ENCODE measurements around the gene PTPRH. TPM values are rescaled to one million over a fixed set of nuclear protein-coding genes. Genes with fewer than 3 reads are reported as not detected.

The PTPRH gene
- total RNA-seq, 4 donors from 2014 or later = 0.42 to 2.7 (median 1.4) TPM

- intact Hi-C loops (cut with DNase I) = loop anchor here (10.0 kb wide), 1 partner anchor 268 kb away; no protein-coding TSS in a partner anchor
- TF ChIP-seq EP300 (IDR thresholded peaks at IDR 0.05) = no peak
- no peak for TF ChIP-seq POLR2A (IDR thresholded peaks at IDR 0.05; ENCODE audit: low read depth)
- TF ChIP-seq CTCF (IDR thresholded peaks at IDR 0.05) = no peak
- TF ChIP-seq POLR2AphosphoS5 (IDR thresholded peaks at IDR 0.05) = no peak
- Histone ChIP-seq H3K4me3 (peak overlapping the region in 1 of 4 donors; percentile 23), H3K36me3 (peaks cover 0 to 11% (median 0%) of the 10 kb centered on the region in 4 donors), H3K9me3 (no peaks in the 10 kb centered on the region), H3K4me1 (peaks cover 9 to 20% (median 17%) of the 10 kb centered on the region in 4 donors), H3K27me3 (peaks cover 0 to 100% (median 50%) of the 10 kb centered on the region in 4 donors), H3K27ac (replicated peaks in 1 of 4) (no peak overlapping the region)
- 3% methylated on average over 15 of the region's 27 CpGs for WGBS
- DNase-seq (ENCODE audit: extremely low spot score) = no peak
Measured at GRCh38 chr19:55146705-55147273, 62.5 kb downstream of the PTPRH start.

- Histone ChIP-seq H3K36me3 (peaks cover 0 to 5% (median 0%) of the 10 kb centered on the region in 4 donors), H3K27me3 (peaks cover 0 to 100% (median 55%) of the 10 kb centered on the region in 4 donors), H3K4me1 (peaks cover 9 to 26% (median 22%) of the 10 kb centered on the region in 4 donors), H3K4me3 (peak overlapping the region in 1 of 4 donors; percentile 23), H3K9me3 (no peaks in the 10 kb centered on the region), H3K27ac (replicated peaks in 1 of 4) (no peak overlapping the region)
- DNase-seq (ENCODE audit: extremely low spot score) = no peak
- intact Hi-C loops (cut with DNase I) = loop anchor here (10.0 kb wide), 1 partner anchor 269 kb away; no protein-coding TSS in a partner anchor
- WGBS = 3% methylated on average over 18 of the region's 41 CpGs
- TF ChIP-seq POLR2AphosphoS5 (IDR thresholded peaks at IDR 0.05) (no peak), CTCF (IDR thresholded peaks at IDR 0.05) (peak in 1 of 3 experiments; percentile 21)
Measured at GRCh38 chr19:55146078-55146704, 63.1 kb downstream of the PTPRH start.

- peaks cover 9 to 30% (median 25%) of the 10 kb centered on the region in 4 donors for H3K4me1 ChIP-seq
- 23% methylated on average over 3 of the region's 3 CpGs for WGBS
- intact Hi-C loops (cut with DNase I) = loop anchor here (10.0 kb wide), 1 partner anchor 270 kb away; no protein-coding TSS in a partner anchor
- no peaks in the 10 kb centered on the region for H3K9me3 ChIP-seq
- no peak for DNase-seq (ENCODE audit: extremely low spot score)
- peaks cover 0 to 100% (median 58%) of the 10 kb centered on the region in 4 donors for H3K27me3 ChIP-seq
- H3K4me3 ChIP-seq = no peak overlapping the region
- H3K36me3 ChIP-seq = no peaks in the 10 kb centered on the region
- TF ChIP-seq CTCF (IDR thresholded peaks at IDR 0.05) = no peak
- no peak for TF ChIP-seq EP300 (IDR thresholded peaks at IDR 0.05)
- TF ChIP-seq POLR2A (IDR thresholded peaks at IDR 0.05; ENCODE audit: low read depth) = no peak
- no peak for TF ChIP-seq POLR2AphosphoS5 (IDR thresholded peaks at IDR 0.05)
- H3K27ac ChIP-seq (replicated peaks in 1 of 4) = no peak overlapping the region
Measured at GRCh38 chr19:55145232-55145631, 64.1 kb downstream of the PTPRH start.

GRCh38 chr19:55141696-55142095 lies 67.6 kb downstream of the PTPRH start:
- H3K36me3 ChIP-seq = no peaks in the 10 kb centered on the region
- TF ChIP-seq EP300 (IDR thresholded peaks at IDR 0.05) (no peak), POLR2A (IDR thresholded peaks at IDR 0.05; ENCODE audit: low read depth) (no peak), CTCF (IDR thresholded peaks at IDR 0.05) (no peak), POLR2AphosphoS5 (IDR thresholded peaks at IDR 0.05) (no peak)
- peaks cover 0 to 100% (median 45%) of the 10 kb centered on the region in 4 donors for H3K27me3 ChIP-seq
- H3K9me3 ChIP-seq = no peaks in the 10 kb centered on the region
- no peak overlapping the region for H3K27ac ChIP-seq (replicated peaks in 1 of 4)
- H3K4me3 ChIP-seq = no peak overlapping the region
- peaks cover 6 to 27% (median 23%) of the 10 kb centered on the region in 4 donors for H3K4me1 ChIP-seq
- intact Hi-C loops (cut with DNase I) = loop anchor here (5.0 to 10.0 kb wide), 2 partner anchors 273 to 361 kb away; no protein-coding TSS in a partner anchor
- 0% methylated on average over 1 of the region's 21 CpGs for WGBS
- DNase-seq (ENCODE audit: extremely low spot score) = no peak
